DND-41 (cell line): Measurements from ENCODE around the gene BACH2.

Experiments used
- CTCF ChIP-seq: IDR thresholded peaks from 2 replicates; pipeline ENCODE4 v1.5.1; 2012; ENCODE audit warnings: borderline replicate concordance, low read length, moderate library complexity, mild to moderate bottlenecking; ENCODE audit not compliant: poor library complexity, severe bottlenecking; ENCODE audit errors: extremely low read depth
- EZH2 ChIP-seq: IDR thresholded peaks from 3 replicates; pipeline ENCODE4 v1.6.1; 2012; ENCODE audit warnings: borderline replicate concordance, low read depth, mild to moderate bottlenecking, moderate library complexity, low read length, inconsistent platforms; ENCODE audit not compliant: severe bottlenecking

- TF ChIP-seq EZH2 = no peak
- TF ChIP-seq CTCF = no peak
Measured at GRCh38 chr6:89894169-89894568, 402.5 kb downstream of the BACH2 start, which contains the start of gene GJA10.
